ENCODE data around the gene PPIL1.
A peak's percentile ranks its signal among the peaks of the same experiment; 100 is the strongest.

The PPIL1 gene

DNA sequence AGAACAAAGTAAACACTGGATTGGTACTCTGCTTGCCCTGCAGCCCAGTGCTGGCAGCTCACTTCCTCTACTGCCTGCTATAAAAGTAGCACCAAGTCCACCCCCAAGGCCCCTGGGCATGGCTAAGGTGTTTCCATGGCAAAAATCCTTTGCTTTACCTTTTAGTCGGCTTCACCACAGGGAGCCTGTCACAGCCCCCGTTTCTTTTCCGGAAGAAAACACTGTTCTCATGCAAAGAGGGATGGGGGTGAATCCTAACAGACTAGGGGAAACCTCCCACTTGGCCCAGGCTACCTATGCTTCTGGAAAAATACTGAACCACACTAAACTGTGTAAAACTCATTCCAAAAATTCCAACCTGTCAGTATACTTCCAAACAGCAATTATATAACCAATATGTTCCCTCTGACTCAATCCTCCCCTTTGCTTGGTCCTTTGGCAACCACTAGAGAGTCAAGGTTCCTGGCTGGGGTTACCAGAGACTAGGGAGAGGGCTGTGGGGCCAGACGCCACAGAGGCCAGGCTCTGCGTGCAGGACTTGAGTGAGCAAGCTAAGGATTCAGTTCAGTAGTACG lies 16.1 kb downstream of the PPIL1 start:
- no peak overlapping the region for H3K27ac ChIP-seq
- no peak for DNase-seq (ENCODE audit: low read depth, low spot score)

DNA sequence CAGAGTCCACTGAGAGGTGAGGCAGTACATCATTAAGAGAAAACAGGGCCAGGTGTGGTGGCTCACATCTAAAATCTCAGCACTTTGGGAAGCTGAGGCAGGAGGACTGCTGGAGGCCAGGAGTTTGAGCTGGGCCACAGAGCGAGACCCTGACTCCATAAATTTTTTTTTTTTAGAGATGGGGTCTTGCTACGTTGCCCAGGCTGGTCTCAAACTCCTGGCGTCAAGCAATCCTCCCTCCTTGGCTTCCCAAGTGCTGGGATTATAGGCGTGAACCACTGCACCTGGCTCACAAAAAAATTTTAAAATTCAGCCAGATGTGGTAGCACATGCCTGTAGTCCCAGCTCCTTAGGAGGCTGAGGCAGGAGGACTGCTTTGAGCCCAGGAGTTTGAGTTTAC lies 17.3 kb downstream of the PPIL1 start:
- no peak for DNase-seq (ENCODE audit: low read depth, low spot score)
- no peak overlapping the region for H3K27ac ChIP-seq

DNA sequence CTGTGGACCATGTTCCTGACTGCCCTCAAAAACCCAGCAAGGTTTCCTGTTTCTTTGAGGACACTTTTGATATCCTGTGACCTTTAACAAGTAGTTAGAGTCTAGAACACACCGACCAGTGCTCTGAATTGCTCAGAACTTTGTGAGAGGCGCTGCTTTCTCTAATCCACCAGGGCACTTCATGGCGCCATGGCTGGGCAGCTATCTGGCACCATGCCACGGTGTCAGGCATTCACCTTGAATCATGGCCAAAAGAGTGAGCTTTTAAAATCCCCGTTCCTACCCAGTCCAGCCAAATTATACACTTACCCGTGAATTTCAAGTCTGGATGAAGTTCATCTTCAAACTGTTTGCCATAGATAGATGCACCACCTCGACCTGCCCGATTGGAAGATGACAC lies 18.3 kb downstream of the PPIL1 start:
- no peak overlapping the region for H3K27ac ChIP-seq
- DNase-seq (ENCODE audit: low read depth, low spot score): no peak

DNA sequence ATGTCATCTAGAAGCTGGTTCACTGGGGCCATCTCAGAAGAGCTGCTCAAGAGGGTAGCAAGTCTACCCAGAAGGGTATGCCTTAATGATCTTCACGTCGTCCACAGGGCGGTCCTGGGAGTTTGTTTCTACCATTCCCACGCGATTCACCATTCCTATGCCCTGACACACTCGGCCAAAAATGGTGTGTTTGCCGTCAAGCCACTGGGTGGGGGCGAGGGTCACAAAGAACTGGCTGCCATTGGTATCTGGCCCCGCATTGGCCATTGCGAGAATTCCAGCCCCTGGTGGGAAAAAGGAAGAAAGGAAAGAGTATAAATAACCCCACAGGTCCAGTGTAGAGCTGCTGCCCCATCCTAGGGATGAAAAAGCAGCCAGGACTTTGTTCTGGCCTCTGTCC lies 18.9 kb downstream of the PPIL1 start:
- DNase-seq (ENCODE audit: low read depth, low spot score): no peak
- H3K27ac ChIP-seq: no peak overlapping the region

DNA sequence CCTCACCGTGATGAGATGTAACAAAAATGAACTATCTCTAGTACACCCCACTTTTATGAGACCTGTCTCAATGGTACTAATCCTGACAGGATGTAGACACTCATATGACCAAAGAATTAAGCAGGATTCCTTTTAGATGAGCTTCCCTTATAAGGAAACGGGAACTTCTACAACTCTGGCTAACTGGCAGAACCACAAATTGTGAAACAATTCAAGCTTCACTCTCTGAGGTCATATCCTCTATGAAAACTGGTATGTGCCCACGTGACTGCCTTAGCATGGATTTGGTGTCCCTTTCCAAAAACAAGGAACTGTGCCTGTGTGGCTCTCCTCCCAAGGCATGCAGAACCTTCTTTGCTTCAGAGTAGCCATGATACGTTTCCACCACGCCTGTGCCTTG lies 21.3 kb downstream of the PPIL1 start:
- DNase-seq (ENCODE audit: low read depth, low spot score): peak; percentile 58
- peak overlapping the region; percentile 81 for H3K27ac ChIP-seq

DNA sequence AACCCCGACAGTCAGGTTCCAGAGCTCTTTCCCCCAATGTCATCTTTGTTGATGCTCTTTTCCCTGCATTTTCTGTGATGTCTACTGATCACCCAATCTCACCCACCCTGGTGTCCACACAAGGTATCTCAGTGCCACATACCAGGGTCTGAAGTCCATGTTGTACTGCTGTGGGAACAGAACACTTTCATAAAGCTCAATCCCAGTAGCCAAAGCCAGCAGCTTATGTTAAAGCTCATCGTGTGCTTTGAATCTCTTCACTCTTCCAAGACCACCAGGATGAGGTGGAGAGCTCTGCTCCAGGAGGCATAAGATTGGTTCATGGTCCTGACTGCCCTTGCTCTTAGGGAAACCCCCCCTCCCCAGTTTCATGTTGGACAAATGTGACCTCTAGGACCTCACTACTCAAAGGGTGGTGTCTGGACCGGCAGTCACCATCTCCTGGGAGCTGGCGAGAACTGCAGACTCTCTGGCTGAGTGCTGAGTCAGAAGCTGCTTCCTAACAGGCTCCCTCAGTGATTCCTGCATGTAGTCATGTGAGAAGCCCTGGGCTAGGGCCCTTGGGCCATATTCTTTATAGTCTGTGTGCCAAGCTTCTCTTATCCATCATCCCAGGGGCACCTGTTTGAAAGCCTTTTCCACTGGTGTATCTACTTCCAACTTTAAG lies 22.0 kb downstream of the PPIL1 start:
- DNase-seq (ENCODE audit: low read depth, low spot score): no peak
- peak overlapping the region; percentile 81 for H3K27ac ChIP-seq

DNA sequence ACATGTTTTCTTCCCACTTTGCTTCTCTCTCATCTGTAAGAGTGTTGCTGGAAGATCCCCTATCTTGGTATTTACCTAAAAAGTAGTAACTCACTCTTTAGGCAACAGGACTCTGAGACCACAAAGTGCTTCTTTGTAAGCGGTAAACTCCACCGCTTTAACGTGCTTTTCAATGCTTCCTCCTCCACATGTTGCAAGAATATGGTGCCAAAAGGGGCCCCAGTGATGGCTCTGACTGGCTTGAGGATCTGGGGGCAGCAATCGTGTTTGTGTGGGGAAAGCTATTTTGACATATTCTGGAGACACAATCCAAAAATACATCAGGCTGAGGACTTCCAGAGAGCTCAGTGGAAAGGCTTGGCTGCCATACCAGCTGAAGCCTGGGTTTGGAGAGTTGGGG lies 23.0 kb downstream of the PPIL1 start:
- no peak for DNase-seq (ENCODE audit: low read depth, low spot score)
- peak overlapping the region; percentile 81 for H3K27ac ChIP-seq

DNA sequence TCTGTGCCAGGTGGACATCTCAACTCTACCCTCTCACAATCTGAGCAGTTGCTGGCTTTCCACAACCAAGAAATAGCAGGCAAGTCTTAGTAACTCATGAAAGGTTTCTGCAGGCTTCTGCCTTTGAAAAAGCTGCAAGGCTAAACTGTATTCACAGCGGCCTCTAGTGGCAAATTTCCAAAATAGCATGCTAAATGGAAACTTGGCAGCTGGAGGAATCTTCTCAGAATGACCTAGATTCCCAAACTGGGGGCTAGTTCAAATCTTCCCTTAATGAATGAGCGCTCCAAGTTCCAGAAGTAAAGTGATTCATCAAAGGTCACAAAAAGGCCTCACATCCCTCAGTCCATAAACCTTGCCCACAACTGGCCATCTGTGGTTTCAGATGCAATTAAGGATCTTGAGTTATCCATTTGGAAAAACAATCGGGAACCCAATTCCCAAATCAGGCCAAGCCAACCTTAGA lies 23.4 kb downstream of the PPIL1 start:
- no peak for DNase-seq (ENCODE audit: low read depth, low spot score)
- H3K27ac ChIP-seq: no peak overlapping the region

DNA sequence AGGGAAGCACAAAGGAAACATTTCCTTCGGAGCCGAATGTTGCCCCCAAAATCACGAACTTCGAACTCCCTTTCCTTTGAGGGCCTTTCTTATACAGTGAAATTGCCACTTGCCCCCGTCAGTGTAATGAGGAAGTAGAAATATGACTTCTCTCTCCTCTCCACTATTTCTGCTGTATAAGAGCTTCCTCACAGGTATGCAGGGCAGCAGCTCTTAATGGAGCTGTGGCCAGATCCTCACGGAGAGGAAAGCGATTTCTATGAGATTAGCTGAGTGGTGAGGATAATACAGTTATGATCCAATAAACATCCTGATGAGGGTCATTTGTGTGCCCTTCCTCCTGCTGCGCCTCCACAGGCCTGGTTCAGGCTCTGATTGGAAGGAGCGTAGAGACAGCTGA lies 24.6 kb downstream of the PPIL1 start:
- no peak for DNase-seq (ENCODE audit: low read depth, low spot score)
- H3K27ac ChIP-seq: no peak overlapping the region

DNA sequence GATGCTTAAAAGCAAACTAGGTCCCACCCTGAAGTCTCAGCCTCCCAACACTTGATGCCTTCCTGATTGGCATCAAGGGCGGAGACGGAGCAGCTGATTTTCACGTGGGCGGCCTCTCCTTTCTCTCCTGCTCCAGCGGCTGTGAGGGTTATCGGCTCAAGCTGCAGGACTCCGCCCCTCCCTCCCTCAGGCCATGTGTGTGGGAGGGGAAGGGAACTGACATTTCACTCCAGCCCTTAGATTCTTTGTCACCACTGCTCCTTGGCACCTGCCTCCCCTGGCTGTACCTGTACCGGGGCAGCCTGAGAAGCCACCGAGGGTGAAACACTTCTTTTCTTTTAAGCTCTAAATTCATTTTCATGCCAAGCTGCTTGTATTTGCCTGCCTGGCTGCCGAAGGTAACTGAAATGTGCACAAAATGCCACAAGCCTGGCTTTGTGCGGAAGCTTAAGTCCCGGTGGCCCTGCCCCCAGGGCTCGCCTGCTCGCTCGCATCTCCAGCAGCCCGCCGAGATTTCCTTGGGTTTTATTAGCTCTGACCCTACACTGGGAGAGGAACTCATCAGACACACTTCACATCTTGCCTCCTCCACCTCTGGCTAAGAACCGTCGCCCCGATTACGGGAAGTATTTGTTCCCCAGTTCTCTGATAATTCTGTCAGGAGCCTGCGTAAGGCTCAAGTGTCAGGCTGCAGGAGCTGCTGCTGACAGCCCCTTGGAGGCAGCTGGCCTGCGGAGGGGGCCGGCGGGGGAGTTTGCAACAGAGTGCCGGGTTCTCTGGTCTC lies 25.8 kb downstream of the PPIL1 start:
- H3K27ac ChIP-seq: no peak overlapping the region

DNA sequence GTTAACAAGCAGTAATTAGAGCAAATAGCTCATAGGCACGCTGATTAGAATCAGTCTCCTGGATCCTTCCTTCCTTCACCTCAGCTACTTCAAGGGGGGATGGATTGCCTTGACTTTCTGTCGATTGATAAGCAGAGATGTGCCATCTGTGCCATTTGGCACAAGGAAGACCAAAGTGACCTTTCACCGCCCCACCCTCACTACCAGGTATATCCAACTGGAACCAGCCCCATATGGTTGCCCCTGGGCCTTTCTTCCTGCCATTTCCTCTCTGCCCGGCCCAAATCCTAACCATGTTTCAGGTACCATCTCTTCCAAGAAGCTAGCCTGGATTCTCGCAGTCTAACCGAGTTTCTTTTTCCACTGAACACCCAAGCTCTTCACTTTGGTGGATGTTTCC lies 26.6 kb downstream of the PPIL1 start:
- H3K27ac ChIP-seq: no peak overlapping the region
- DNase-seq (ENCODE audit: low read depth, low spot score): no peak

More for the DNA sequence above, 25.8 kb downstream of the PPIL1 start:
- DNase-seq (ENCODE audit: low read depth, low spot score): no peak

DNA sequence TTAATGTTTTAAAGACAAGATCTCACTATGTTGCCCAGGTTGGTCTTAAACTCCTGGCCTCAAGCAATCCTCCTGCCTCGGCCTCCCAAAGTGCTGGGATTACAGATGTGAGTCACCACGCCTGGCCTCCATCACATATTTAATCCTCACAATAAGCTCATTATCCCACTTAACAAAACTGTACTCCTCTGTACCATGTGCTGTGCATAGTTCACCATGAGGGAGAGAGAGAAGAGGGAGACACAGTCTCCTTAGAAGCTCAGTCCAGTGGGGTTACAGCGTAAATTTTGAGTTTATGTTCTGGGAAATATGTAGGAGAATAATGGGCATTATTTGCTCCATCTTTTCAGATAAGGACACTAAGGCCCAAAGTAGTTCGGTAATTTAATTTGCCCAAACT lies 27.5 kb downstream of the PPIL1 start:
- DNase-seq (ENCODE audit: low read depth, low spot score): no peak
- H3K27ac ChIP-seq: no peak overlapping the region

DNA sequence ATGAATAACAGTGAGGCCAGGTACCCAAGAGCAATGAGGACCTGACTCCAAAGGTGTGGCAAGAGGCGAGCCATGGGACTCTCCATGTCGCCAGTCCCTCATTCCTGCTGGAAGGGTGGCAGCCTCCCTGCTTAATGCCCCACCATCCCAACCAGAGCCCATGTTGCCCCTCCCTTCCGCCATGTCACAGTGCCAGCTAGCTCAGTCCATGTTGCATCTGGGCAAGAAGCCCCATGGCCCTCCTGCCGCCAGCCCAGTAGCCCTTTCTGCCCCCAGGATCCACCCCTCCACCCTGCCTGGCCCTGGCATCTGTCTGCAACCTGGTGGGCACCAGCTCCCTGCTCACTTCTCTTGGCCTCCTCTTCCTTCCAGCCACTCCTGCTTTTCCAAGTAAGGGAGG lies 29.4 kb downstream of the PPIL1 start:
- H3K27ac ChIP-seq: no peak overlapping the region
- no peak for DNase-seq (ENCODE audit: low read depth, low spot score)

DNA sequence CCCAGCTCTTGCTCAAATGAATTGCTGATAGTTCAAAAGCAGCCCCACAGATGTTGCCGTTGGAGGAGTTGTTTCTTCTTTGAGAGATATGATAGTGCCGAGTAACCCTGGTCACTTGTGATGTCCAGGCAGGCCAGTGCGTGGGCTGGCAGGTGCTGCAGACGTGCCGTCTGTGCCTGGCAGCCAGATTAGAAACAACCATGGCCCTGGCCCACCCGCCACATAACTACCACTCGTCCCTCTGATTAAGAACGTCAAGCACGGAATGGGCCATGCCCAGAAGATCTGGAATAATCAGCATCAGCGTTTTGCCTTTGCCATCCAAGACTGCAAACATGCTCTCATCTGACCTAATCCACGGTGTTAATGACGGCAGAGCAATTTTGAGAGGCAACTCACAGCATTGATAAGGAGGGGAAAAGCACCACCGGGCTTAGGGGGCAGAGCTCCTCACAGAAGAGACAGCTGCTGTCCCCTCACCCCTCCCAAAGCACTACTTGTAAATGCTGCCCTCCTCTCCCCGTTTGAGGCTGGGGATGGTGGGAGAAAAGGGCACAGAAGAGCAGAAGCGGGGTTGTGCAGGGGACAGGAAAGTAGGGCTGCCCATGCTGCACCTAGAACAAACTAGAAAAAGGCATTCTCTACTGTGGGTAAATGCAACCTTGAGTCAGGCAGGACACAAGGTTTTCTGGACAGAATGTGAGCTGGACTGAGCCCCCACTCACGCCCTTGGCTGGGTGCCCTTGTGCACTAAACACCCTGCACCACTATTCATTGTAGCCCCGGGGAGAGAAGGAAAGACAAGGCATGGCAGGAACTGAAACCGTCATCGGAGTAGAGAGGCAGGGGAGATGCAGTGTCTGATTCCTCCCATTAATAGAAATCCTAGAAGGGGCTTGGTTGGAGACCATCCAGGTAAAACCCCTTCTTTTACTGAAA lies 30.1 kb downstream of the PPIL1 start:
- H3K27ac ChIP-seq: no peak overlapping the region
- no peak for DNase-seq (ENCODE audit: low read depth, low spot score)

DNA sequence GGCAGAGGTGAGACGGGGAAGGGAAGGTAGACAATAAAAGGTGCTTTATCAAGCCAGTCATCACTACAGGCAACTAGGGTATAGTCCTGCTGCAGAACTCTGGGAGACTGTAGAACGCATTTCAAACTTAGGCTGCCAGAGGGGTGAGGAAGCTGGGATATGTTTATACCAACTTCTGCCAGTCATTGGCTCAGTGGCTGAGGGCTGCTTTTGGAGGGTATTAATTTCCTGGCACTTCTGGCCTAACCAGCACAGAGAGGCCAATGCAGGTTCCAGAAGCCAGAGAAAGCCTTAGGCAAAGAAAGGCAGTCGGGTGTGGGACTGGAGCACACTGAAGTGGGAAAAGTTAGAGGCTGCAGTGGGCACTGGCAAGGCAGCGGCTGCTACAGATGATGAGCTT lies 31.4 kb downstream of the PPIL1 start:
- DNase-seq (ENCODE audit: low read depth, low spot score): no peak
- H3K27ac ChIP-seq: no peak overlapping the region

DNA sequence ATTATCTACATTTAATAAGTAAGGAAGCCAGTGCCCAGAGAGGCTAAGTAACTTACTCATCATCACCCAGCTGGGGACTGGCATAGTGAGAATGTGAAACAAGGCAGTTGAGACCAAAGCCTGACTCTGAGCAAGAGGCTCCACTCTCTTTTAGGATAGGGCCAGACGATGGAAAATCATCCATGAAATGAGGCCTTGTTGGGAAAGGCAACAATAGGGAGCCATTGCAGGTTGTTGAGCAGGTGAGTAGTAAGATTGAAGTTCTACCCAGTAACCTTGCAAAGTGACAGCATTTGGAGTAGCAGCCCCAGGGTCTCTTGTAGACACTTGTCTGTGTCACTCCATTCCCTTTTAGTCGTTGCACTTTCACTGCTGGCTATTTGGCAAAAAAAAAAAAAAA lies 32.8 kb downstream of the PPIL1 start:
- DNase-seq (ENCODE audit: low read depth, low spot score): no peak

DNA sequence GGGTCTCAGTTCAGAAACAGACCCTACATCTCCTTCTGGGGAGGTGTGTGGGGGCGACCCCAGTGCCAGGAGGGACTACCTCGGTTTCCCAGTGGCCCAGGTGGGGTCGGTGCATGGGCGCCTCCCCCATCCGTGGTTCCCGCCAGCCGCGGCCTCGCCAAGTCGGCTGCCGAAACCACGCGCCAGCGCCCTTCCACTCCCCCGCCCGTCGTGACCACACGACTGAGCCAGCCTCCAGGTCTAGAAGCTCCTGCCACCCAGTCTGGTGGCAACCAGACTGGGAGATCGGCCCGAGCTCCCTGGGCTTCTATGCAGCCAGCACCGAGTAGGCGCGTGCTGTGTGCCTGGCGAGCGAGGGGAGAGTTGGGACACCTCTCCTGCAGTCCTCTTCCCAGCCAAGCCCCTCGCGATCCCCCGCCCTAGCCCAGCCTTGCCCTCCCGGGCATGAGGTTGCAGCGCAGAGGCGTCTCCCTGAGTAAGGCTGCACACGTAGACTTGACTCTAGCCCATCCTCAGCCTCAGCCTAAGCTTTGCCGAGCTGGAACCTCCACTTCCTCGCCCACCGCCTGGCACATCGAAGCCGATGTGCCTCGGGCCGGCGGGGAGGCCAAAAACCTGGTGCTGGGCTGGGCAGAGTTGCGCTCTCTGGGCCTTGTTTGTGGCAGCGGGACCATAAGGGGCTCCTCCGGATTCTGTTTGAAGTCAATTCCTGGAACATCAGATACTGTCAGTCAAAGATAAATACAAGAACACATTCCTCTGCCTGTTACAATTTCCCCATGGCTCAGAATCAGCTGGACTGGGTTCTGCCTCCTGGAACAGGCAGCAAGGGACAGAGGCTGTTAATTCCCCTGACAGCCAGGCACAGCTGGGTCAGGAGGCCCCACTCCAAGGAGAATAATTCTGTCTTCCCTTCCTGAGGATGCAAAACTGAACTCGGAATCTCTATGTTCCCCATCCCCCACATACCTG lies 33.9 kb downstream of the PPIL1 start:
- H3K27ac ChIP-seq: no peak overlapping the region
- no peak for DNase-seq (ENCODE audit: low read depth, low spot score)

More for the DNA sequence above, 32.8 kb downstream of the PPIL1 start:
- H3K27ac ChIP-seq: no peak overlapping the region

DNA sequence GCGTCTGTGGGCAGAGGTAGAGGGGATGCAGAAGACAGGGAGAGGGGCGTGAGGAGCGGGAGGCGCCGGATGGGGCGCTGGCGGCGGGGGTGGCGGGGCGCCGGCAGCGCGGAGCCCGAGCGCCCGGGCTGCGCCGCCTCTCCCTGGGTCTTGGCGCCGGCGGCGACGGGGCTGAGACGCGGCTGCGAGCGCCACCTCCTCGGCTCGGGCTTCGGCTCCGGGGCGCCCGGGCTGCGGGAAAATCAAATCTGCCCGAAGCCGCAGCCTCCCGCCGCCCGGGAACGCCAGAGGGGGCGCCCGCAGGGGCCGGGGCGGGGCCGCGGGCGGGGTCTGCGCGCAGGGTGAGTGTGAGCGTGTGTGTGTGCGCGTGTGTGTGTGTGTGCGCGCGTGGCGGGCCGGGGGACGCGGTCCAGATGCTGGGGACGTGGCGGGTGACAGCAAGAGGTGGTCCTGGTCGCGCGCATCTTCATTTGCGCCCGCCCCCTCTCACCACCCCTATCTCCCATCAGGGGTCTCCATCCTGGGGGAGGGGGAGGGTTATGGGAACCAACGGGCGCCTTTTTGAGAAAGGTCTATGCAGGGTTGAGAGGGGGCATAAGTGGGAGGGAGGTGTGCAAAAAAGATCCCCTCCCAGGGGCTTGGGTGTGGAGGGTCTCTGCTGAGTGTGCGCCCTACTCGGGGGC lies 34.7 kb downstream of the PPIL1 start:
- no peak for DNase-seq (ENCODE audit: low read depth, low spot score)
- H3K27ac ChIP-seq: no peak overlapping the region

Data from epithelial cell of prostate (primary cell).